Stomach (tissue), 4 donors: ENCODE measurements around the gene RPTOR.

Experiments
- EP300 ChIP-seq: sonication (generic); formaldehyde crosslinking; IDR thresholded peaks from one replicate; pipeline ENCODE4 v1.6.1; 2017; ENCODE audit warnings: antibody characterized with exemption
- POLR2AphosphoS5 ChIP-seq, 3 donors: sonication (generic); formaldehyde crosslinking; IDR thresholded peaks; one replicate each; pipeline ENCODE4 v1.6.1; 2016; ENCODE audit warnings: antibody characterized with exemption in 3 of 3
- TF ChIP-seq, protein P1 (sequence below), 7 experiments: fragments of 450-650 bp in 4 of 7; fragments of 200-600 bp in 3 of 7; sonication (generic) in 3 of 7; IDR thresholded peaks; one replicate each; pipeline ENCODE4 v1.5.1; 2016 to 2019; ENCODE audit warnings: antibody characterized with exemption in 7 of 7, control low read depth in 2 of 7, mild to moderate bottlenecking in 1 of 7

- TF ChIP-seq, protein P1, sequence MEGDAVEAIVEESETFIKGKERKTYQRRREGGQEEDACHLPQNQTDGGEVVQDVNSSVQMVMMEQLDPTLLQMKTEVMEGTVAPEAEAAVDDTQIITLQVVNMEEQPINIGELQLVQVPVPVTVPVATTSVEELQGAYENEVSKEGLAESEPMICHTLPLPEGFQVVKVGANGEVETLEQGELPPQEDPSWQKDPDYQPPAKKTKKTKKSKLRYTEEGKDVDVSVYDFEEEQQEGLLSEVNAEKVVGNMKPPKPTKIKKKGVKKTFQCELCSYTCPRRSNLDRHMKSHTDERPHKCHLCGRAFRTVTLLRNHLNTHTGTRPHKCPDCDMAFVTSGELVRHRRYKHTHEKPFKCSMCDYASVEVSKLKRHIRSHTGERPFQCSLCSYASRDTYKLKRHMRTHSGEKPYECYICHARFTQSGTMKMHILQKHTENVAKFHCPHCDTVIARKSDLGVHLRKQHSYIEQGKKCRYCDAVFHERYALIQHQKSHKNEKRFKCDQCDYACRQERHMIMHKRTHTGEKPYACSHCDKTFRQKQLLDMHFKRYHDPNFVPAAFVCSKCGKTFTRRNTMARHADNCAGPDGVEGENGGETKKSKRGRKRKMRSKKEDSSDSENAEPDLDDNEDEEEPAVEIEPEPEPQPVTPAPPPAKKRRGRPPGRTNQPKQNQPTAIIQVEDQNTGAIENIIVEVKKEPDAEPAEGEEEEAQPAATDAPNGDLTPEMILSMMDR (IDR thresholded peaks at IDR 0.05), result no peak
- TF ChIP-seq POLR2AphosphoS5 (IDR thresholded peaks at IDR 0.05), result no peak
- TF ChIP-seq EP300, result no peak
These were observed 463.5 kb downstream of the RPTOR start for GRCh38 chr17:81008140-81008539.
